ENCODE measurements around the gene CFAP20DC. TPM values are rescaled to one million over a fixed set of nuclear protein-coding genes. Genes with fewer than 3 reads are reported as not detected.

The CFAP20DC gene
- total and polyA plus RNA-seq, 10 of the 15 experiments (the other 5 are each of a cell fraction or from before 2014, with no cell fraction given), result 0.53 to 11.6 (median 2.0) TPM

DNA sequence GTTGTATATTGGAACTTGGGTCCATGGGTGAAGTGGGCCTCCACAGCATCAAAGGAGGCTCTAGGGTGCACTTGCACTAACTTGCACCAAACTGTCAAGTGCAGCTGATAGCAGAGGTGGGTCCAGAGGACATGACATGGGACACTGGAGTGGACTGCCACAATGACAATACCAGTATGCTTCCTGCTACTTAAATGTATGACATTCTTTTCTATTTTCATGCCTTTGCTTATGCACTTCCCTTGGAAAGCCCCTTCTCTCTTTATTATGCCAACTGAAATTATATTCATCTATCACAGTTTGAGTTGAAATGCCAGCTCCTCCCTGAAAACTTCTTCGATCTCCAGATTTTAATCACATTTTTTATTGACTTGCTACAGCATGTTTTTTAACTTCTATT lies 101.8 kb downstream of the CFAP20DC start:
- BruUV-seq (replicated peaks), result no TSS peak
- H3K79me2 ChIP-seq (ENCODE audit: control insufficient read depth, insufficient read depth, low read length), result no peaks in the 10 kb centered on the region
- no peak for TF ChIP-seq CUX1 (IDR thresholded peaks at IDR 0.05; ENCODE audit: insufficient replicate concordance, low read depth, low read length)
- TF ChIP-seq ESRRA (IDR thresholded peaks at IDR 0.05; ENCODE audit: low read length), result no peak
- TF ChIP-seq CREB1 (IDR thresholded peaks at IDR 0.05; ENCODE audit: low read depth), result no peak
- TF ChIP-seq RAD21 (IDR thresholded peaks at IDR 0.05; ENCODE audit: insufficient read depth, low read depth, low read length), result no peak
- TF ChIP-seq, protein P1, sequence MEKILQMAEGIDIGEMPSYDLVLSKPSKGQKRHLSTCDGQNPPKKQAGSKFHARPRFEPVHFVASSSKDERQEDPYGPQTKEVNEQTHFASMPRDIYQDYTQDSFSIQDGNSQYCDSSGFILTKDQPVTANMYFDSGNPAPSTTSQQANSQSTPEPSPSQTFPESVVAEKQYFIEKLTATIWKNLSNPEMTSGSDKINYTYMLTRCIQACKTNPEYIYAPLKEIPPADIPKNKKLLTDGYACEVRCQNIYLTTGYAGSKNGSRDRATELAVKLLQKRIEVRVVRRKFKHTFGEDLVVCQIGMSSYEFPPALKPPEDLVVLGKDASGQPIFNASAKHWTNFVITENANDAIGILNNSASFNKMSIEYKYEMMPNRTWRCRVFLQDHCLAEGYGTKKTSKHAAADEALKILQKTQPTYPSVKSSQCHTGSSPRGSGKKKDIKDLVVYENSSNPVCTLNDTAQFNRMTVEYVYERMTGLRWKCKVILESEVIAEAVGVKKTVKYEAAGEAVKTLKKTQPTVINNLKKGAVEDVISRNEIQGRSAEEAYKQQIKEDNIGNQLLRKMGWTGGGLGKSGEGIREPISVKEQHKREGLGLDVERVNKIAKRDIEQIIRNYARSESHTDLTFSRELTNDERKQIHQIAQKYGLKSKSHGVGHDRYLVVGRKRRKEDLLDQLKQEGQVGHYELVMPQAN (conservative IDR thresholded peaks at IDR 0.05), result no peak
- TF ChIP-seq, protein P2, sequence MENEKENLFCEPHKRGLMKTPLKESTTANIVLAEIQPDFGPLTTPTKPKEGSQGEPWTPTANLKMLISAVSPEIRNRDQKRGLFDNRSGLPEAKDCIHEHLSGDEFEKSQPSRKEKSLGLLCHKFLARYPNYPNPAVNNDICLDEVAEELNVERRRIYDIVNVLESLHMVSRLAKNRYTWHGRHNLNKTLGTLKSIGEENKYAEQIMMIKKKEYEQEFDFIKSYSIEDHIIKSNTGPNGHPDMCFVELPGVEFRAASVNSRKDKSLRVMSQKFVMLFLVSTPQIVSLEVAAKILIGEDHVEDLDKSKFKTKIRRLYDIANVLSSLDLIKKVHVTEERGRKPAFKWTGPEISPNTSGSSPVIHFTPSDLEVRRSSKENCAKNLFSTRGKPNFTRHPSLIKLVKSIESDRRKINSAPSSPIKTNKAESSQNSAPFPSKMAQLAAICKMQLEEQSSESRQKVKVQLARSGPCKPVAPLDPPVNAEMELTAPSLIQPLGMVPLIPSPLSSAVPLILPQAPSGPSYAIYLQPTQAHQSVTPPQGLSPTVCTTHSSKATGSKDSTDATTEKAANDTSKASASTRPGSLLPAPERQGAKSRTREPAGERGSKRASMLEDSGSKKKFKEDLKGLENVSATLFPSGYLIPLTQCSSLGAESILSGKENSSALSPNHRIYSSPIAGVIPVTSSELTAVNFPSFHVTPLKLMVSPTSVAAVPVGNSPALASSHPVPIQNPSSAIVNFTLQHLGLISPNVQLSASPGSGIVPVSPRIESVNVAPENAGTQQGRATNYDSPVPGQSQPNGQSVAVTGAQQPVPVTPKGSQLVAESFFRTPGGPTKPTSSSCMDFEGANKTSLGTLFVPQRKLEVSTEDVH (IDR thresholded peaks at IDR 0.05; ENCODE audit: low read depth, partially characterized antibody), result no peak
- no peak for TF ChIP-seq SIX5 (IDR thresholded peaks at IDR 0.05; ENCODE audit: low read depth, low read length, severe bottlenecking)
- no peak for TF ChIP-seq NBN (IDR thresholded peaks at IDR 0.05)
- no peak for TF ChIP-seq PAX8 (IDR thresholded peaks at IDR 0.05)
- TF ChIP-seq, protein P3, sequence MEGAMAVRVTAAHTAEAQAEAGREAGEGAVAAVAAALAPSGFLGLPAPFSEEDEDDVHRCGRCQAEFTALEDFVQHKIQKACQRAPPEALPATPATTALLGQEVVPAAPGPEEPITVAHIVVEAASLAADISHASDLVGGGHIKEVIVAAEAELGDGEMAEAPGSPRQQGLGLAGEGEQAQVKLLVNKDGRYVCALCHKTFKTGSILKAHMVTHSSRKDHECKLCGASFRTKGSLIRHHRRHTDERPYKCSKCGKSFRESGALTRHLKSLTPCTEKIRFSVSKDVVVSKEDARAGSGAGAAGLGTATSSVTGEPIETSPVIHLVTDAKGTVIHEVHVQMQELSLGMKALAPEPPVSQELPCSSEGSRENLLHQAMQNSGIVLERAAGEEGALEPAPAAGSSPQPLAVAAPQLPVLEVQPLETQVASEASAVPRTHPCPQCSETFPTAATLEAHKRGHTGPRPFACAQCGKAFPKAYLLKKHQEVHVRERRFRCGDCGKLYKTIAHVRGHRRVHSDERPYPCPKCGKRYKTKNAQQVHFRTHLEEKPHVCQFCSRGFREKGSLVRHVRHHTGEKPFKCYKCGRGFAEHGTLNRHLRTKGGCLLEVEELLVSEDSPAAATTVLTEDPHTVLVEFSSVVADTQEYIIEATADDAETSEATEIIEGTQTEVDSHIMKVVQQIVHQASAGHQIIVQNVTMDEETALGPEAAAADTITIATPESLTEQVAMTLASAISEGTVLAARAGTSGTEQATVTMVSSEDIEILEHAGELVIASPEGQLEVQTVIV (IDR thresholded peaks at IDR 0.05; ENCODE audit: borderline replicate concordance, partially characterized antibody), result no peak
- H3K27ac ChIP-seq (ENCODE audit: control insufficient read depth, insufficient read depth), result no peak overlapping the region
- H3K4me3 ChIP-seq, result no peak overlapping the region
- DNase-seq (ENCODE audit: low read depth, low spot score) (no peak), ATAC-seq (peak; percentile 24; the same call in 2 of the 3 replicates), FAIRE-seq (no peak)
- in situ Hi-C loops (cut with MboI) (no loop called here), intact Hi-C loops (cut with micrococcal nuclease; ENCODE audit: unreplicated experiment) (no loop called here)
- POLR2A ChIA-PET, result interaction anchor here (0.5 kb wide), 1 partner anchor 50 kb away, joined by 3 read pairs; no protein-coding TSS in a partner anchor
- H3K9ac ChIP-seq (ENCODE audit: control insufficient read depth, insufficient read depth, low read length), result no peak overlapping the region
- H3K4me1 ChIP-seq (ENCODE audit: control insufficient read depth, insufficient read depth, low read length), result no peaks in the 10 kb centered on the region
- WGBS (ENCODE audit: insufficient coverage, insufficient replicate concordance, low lambda C conversion rate, missing lambda C conversion rate), result 52% methylated on average over 1 of the region's 1 CpG
- RAD21 ChIA-PET (ENCODE audit: unreplicated experiment), result interaction anchor here (1.2 kb wide), 1 partner anchor 46 kb away, joined by 3 read pairs; no protein-coding TSS in a partner anchor
- H2AFZ ChIP-seq (ENCODE audit: control insufficient read depth, low read depth, low read length), result no peak overlapping the region
- no peaks in the 10 kb centered on the region for H3K36me3 ChIP-seq (ENCODE audit: control insufficient read depth in 2 of 2, insufficient read depth in 2 of 2, low read length in 1 of 2)
- CTCF ChIA-PET, result no interaction called here
- SMC1A ChIA-PET (ENCODE audit: uncharacterized antibody, unreplicated experiment), result interaction anchor here (0.5 to 1.2 kb wide), 2 partner anchors 66 to 1077 kb away, joined by 3 to 4 read pairs; no protein-coding TSS in a partner anchor
- no peaks in the 10 kb centered on the region for H3K9me3 ChIP-seq (replicated peaks; ENCODE audit: control insufficient read depth, insufficient read depth, low read length)
- no peaks in the 10 kb centered on the region for H4K20me1 ChIP-seq (ENCODE audit: control insufficient read depth, insufficient read depth)
- no peak overlapping the region for H3K4me2 ChIP-seq (ENCODE audit: control insufficient read depth, insufficient read depth)
- no peaks in the 10 kb centered on the region for H3K27me3 ChIP-seq (replicated peaks in 1 of 2; ENCODE audit: control insufficient read depth in 2 of 2, insufficient read depth in 2 of 2, low read length in 1 of 2)
